SU-DHL-6 (cell line): Measurements from ENCODE around the gene CCNY.

Experiments used
- H2AFZ ChIP-seq: fragments of 200-600 bp; sonication (generic); 2 replicates; pipeline ENCODE4 v1.6.1; 2014; ENCODE audit warnings: low read depth, mild to moderate bottlenecking, moderate library complexity, mixed read lengths, antibody characterized with exemption, low read length; ENCODE audit not compliant: severe bottlenecking
- H3F3A ChIP-seq: fragments of 200-600 bp; shearing (Covaris generic); 2 replicates; pipeline ENCODE4 v1.6.0; 2016; ENCODE audit warnings: antibody characterized with exemption, mild to moderate bottlenecking; ENCODE audit not compliant: insufficient read depth
- H3K27ac ChIP-seq: fragments of 200-600 bp; sonication (generic); 2 replicates; pipeline ENCODE4 v1.5.1; 2016; ENCODE audit warnings: low read depth, mild to moderate bottlenecking, low read length, moderate library complexity, mixed read lengths
- H3K27me3 ChIP-seq: fragments of 200-600 bp; sonication (generic), shearing (Covaris generic); 2 replicates; pipeline ENCODE4 v1.6.0; 2014; ENCODE audit warnings: mild to moderate bottlenecking, low read length
- H3K36me3 ChIP-seq: fragments of 200-600 bp; sonication (generic); 2 replicates; pipeline ENCODE4 v1.6.1; 2014; ENCODE audit warnings: mild to moderate bottlenecking, low read length, mixed read lengths
- H3K4me2 ChIP-seq: fragments of 300-600, 200-600 bp; shearing (Covaris generic), sonication (generic); 2 replicates; pipeline ENCODE4 v1.6.0; 2014; ENCODE audit warnings: low read length, low read depth, mild to moderate bottlenecking; ENCODE audit not compliant: poor library complexity, severe bottlenecking
- H3K4me3 ChIP-seq: fragments of 200-600 bp; sonication (generic); 2 replicates; pipeline ENCODE4 v1.5.1; 2014; ENCODE audit warnings: antibody characterized with exemption, low read length, mild to moderate bottlenecking, mixed read lengths; ENCODE audit not compliant: insufficient read depth, poor library complexity, severe bottlenecking
- H3K79me2 ChIP-seq: fragments of 200-600 bp; sonication (generic); 2 replicates; pipeline ENCODE4 v1.6.1; 2014; ENCODE audit warnings: mild to moderate bottlenecking, low read length, moderate library complexity; ENCODE audit not compliant: insufficient read depth
- H3K9ac ChIP-seq: fragments of 200-600 bp; sonication (generic); 2 replicates; pipeline ENCODE4 v1.7.0; 2014; ENCODE audit warnings: mild to moderate bottlenecking, low read length
- H3K9me2 ChIP-seq: fragments of 200-600 bp; sonication (generic); replicated peaks from 2 replicates; pipeline ENCODE4 v1.6.1; 2014; ENCODE audit warnings: low read length; ENCODE audit not compliant: insufficient read depth
- H3K9me3 ChIP-seq: fragments of 200-600 bp; sonication (generic); 2 replicates; pipeline ENCODE4 v1.6.1; 2014; ENCODE audit warnings: low read length, mixed read lengths; ENCODE audit not compliant: insufficient read depth
- H4K20me1 ChIP-seq: fragments of 200-600 bp; sonication (generic); 2 replicates; pipeline ENCODE4 v1.6.1; 2014; ENCODE audit warnings: low read depth, mild to moderate bottlenecking, antibody characterized with exemption, low read length, moderate library complexity, mixed read lengths
- EZH2phosphoT487 ChIP-seq: fragments of 200-600 bp; sonication (generic), shearing (Covaris generic); conservative IDR thresholded peaks from 2 replicates; pipeline ENCODE4 v1.6.1; 2018; ENCODE audit warnings: mild to moderate bottlenecking, antibody characterized with exemption, low read length, moderate library complexity, mixed read lengths
- TF ChIP-seq, protein P1 (sequence below): fragments of 200-600 bp; sonication (generic); IDR thresholded peaks from one replicate; pipeline ENCODE4 v1.5.1; 2017; ENCODE audit warnings: antibody characterized with exemption, mild to moderate bottlenecking, low read length, moderate library complexity; ENCODE audit not compliant: insufficient read depth, poor library complexity, severe bottlenecking

The CCNY gene

DNA sequence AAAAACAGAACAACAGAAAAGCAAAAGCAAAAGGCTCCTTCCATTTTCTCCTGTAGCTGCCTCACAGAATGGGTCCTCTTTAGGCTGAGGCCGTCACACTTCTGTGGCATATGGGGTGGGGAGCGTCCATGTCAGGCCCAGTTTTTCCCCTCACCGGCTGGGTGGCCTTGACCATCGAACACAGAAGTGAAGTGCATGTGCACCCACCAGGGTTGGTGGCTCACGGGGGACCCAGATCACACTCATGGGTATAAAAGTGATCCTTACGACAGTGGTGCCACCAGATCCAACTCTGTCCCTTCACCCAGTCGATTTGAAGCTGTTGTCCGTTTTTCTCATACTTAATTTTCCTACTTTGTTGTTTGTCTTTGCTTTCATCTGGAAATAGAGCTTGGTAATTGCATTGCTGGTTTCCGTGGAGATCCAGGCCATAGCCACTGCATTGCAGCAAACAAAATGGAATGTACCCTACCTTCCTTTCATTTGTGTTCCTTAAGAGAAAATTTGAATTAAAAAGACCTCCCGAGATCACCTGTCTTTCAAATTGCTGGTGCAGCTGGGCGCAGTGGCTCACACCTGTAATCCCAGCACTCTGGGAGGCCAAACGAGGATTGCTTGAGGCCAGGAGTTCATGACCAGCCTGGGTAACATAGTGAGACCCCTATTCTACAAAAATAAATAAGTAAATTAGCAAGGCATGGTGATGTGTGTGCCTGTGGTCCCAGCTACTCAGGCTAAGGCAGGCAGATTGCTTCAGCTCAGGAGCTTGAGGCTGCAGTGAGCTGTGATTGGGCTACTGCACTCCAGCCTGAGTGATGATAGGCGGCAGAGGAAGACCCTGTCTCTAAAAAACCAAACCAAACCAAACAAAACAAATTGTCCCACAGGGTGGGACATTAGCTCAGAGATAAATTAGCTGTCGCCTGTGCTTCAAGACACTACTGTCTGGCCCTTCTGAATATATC lies 258.1 kb downstream of the CCNY start:
- Histone ChIP-seq H3F3A (no peaks in the 10 kb centered on the region), H3K4me3 (no peak overlapping the region), H3K9me2 (no peaks in the 10 kb centered on the region), H3K27ac (no peak overlapping the region), H2AFZ (no peak overlapping the region), H3K9me3 (no peaks in the 10 kb centered on the region), H4K20me1 (no peaks in the 10 kb centered on the region), H3K27me3 (no peaks in the 10 kb centered on the region), H3K4me2 (no peak overlapping the region), H3K36me3 (no peaks in the 10 kb centered on the region), H3K79me2 (no peaks in the 10 kb centered on the region), H3K9ac (no peak overlapping the region)
- no peak for TF ChIP-seq EZH2phosphoT487
- TF ChIP-seq, protein P1, sequence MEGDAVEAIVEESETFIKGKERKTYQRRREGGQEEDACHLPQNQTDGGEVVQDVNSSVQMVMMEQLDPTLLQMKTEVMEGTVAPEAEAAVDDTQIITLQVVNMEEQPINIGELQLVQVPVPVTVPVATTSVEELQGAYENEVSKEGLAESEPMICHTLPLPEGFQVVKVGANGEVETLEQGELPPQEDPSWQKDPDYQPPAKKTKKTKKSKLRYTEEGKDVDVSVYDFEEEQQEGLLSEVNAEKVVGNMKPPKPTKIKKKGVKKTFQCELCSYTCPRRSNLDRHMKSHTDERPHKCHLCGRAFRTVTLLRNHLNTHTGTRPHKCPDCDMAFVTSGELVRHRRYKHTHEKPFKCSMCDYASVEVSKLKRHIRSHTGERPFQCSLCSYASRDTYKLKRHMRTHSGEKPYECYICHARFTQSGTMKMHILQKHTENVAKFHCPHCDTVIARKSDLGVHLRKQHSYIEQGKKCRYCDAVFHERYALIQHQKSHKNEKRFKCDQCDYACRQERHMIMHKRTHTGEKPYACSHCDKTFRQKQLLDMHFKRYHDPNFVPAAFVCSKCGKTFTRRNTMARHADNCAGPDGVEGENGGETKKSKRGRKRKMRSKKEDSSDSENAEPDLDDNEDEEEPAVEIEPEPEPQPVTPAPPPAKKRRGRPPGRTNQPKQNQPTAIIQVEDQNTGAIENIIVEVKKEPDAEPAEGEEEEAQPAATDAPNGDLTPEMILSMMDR: no peak

DNA sequence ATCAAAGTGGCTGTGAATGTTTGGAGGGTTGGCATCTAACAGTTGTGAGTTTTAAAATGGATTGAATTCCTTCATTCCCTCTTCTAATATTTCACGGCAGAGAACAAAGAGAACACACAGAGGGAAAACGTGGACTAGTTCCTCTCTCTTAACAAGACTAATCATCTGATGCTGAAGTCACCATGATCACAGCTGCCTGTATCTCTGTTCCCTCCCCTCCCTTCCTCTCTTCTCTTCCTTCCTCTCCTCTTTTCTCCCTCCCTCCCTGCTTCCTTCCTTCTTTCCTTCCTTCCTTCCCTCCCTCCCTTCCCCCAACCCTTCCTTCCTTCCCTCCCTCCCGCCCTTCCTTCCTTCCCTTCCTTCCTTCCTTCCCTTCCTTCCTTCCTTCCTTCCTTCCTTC lies 258.8 kb downstream of the CCNY start:
- Histone ChIP-seq H4K20me1 (no peaks in the 10 kb centered on the region), H3K36me3 (no peaks in the 10 kb centered on the region), H3K27me3 (no peaks in the 10 kb centered on the region), H3K27ac (no peak overlapping the region), H3F3A (no peaks in the 10 kb centered on the region), H3K9me3 (no peaks in the 10 kb centered on the region), H3K4me3 (no peak overlapping the region), H2AFZ (no peak overlapping the region), H3K9me2 (no peaks in the 10 kb centered on the region), H3K4me2 (no peak overlapping the region), H3K79me2 (no peaks in the 10 kb centered on the region), H3K9ac (no peak overlapping the region)
- TF ChIP-seq, protein P1: no peak
- TF ChIP-seq EZH2phosphoT487: no peak

- Histone ChIP-seq H3K9me3 (no peaks in the 10 kb centered on the region), H4K20me1 (no peaks in the 10 kb centered on the region), H3F3A (no peaks in the 10 kb centered on the region), H3K27ac (no peak overlapping the region), H3K9me2 (no peaks in the 10 kb centered on the region), H3K4me3 (no peak overlapping the region), H3K79me2 (no peaks in the 10 kb centered on the region), H3K27me3 (no peaks in the 10 kb centered on the region), H3K9ac (no peak overlapping the region), H3K4me2 (no peak overlapping the region), H3K36me3 (no peaks in the 10 kb centered on the region), H2AFZ (no peak overlapping the region)
- TF ChIP-seq, protein P1: no peak
- no peak for TF ChIP-seq EZH2phosphoT487
Observed at GRCh38 chr10:35598379-35598778, 262.1 kb downstream of the CCNY start.
